ENCODE data around the gene ADAMTS14.

Gene ADAMTS14

DNA sequence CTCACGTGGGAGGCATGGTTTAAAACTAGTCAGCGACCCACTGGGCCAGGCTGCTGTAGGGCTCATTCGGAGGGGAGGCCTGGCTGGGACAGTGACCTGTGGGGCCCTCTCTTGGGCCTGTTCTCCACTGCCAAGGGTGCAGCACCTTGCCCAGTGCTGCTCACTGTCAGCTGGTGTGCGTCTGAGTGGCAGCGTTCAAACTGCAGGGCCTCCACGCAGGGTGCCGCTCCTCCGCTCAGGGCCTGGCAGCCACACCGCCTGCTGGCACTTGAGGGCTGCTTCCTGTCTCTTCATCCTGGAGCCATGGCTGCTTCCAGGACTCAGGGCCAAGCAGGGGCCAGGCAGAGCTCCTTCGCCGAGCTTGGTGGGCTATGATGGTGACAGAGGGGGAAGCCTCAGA, 18.3 kb downstream of the ADAMTS14 start:
- peak; percentile 32 for FAIRE-seq
- DNase-seq (ENCODE audit: low spot score) = no peak

GRCh38 chr10:70691611-70692010, 19.3 kb downstream of the ADAMTS14 start:
- FAIRE-seq (no peak), DNase-seq (ENCODE audit: low spot score) (no peak)

DNA sequence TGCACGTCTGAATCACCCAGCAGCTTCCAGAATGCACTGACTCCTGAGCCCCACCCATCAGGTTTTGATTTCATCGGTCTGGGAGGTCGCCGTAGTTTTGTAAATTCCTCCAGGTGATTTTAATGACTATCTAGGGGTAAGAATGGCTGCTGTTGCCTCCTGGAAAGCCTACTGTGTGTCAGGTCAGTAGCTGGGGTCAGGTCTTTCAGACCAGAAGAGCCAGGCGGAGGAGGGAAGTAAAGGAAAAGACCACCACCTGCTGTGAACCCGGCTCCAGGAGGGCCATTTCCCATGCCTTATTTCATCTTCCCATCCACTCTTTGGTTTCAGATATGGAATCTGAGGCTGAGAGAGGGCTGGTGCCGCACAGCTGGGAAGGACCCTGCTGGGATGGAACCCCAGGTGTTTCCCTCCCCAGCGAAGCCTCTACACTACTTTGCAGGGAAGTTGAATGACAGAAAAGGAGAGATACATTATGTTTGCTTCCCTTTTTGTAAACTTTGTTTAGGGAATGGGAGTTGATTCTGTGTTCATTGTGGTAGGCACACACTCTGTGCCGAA, 19.8 kb downstream of the ADAMTS14 start:
- DNase-seq (ENCODE audit: low spot score) (no peak), FAIRE-seq (no peak)

GRCh38 chr10:70693619-70694335, 21.5 kb downstream of the ADAMTS14 start:
- no peak for FAIRE-seq

GRCh38 chr10:70694418-70695141, 22.3 kb downstream of the ADAMTS14 start:
- no peak for DNase-seq (ENCODE audit: low spot score)
- peak; percentile 13 for FAIRE-seq

More at GRCh38 chr10:70693619-70694335, 21.5 kb downstream of the ADAMTS14 start:
- DNase-seq (ENCODE audit: low spot score) = no peak

DNA sequence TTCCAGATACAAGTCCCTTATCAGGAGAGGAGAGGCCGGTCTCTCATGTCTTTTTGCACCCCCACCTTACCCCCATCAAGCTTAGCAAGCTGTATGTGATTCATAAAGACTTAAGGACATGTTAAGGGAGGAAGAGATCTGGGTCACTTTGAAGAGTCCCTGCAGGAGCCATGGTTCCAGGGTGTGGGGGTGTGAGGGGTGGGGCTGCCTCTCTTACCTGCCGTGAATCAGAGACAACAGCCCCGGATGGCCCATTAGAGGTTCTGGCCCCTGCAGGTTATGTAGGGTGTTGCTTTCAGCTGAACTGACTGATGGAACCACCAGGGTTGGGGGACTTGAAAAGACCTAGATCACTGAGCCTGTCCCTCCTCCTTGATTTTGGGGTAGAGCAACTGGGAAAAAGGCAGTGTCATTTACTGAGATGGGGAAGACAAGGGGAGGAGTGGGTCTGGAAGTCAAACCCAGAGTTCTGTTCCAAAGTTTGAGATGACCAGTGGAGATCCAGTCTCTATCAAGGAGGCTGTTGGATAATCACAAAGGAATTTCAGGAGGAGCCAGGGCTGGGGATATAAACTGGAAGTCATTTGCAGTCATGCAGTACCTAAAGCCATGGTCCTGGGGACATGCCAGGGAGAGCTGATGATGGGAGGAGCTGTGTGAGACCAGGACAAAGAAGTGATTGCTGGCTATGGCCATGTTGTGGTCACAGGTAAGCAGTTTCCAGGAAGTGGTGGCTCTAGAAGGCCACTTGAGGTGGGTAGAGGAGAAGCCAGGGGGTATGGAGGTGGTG, 23.1 kb downstream of the ADAMTS14 start:
- no peak for DNase-seq (ENCODE audit: low spot score)
- FAIRE-seq = peak; percentile 97

- DNase-seq (ENCODE audit: low spot score) = no peak
Observed at GRCh38 chr10:70698211-70698610, 25.9 kb downstream of the ADAMTS14 start.

DNA sequence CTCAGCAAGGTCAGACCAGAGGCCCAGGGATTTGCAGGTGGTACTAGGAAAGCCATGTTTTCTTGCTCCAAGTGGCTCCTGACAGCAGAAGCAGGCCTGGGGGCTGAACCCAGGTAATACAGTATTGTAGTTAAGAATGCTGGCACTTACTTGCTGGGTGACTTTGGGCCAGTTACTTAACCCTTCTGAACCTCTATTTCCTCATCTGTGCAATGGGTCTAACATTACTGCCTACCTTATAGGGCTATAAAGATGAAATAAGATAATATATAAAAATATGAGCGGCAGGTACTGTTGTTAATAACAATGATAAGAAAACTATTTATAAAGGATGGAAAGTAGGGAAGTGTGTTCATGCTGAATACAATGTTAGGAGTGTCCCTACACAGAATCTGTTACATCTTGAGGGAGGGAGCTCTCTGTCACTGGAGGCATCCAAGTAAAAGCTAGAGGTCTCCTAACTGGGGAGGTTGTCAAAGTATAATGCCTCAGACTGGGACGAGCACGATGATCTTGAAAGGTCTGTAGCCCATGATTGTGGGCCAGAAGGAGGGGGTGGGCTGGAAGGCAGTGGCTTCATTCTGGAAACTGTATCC, 26.9 kb downstream of the ADAMTS14 start:
- DNase-seq (ENCODE audit: low spot score) = no peak
- FAIRE-seq = no peak

More at GRCh38 chr10:70698211-70698610, 25.9 kb downstream of the ADAMTS14 start:
- FAIRE-seq = no peak

DNA sequence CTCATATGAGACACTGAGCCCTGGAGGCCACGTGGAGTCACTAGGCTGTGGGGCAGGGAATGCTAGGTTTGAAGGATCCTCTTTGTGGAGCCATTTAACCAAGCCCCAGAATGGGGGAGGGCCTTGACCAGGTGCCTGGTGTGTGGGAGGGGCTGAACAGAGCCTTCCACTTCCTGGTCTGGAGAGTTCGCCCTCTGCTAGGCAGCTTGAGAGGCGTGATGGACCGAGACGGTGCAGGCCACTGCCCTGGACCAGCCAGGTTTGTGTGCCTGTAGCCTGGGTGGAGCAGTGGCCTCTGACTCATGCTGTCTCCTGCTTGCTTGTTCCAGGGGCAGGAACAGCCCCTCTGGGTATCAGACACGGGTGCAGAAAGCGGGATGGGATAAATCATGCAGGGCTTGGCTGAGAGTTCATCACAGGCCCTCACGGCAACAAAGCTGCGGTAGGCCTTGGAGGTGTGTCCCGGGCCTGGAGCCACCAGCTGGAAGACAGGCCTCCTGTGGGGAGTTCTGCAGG, 27.4 kb downstream of the ADAMTS14 start:
- FAIRE-seq (no peak), DNase-seq (ENCODE audit: low spot score) (no peak)

- DNase-seq (ENCODE audit: low spot score) (no peak), FAIRE-seq (no peak)
Observed at GRCh38 chr10:70702190-70702763, 30.0 kb downstream of the ADAMTS14 start.

DNA sequence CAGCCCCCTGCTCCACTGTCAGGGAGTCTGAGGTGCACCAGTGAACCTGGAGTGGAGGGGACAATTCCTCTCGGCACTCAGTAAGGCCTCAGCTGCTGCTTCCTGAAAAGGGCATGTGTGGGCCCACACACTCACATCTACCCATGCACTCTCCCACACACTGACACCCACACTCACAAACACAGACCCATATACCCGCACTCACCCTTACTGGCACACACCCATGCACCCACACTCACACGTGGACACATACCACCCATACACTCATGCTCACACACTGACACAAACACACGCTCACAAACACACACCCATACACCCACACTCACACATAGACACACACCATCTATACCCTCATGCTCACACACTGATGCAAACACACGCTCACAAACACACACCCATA, 31.9 kb downstream of the ADAMTS14 start:
- no peak for DNase-seq (ENCODE audit: low spot score)
- peak; percentile 97 for FAIRE-seq

DNA sequence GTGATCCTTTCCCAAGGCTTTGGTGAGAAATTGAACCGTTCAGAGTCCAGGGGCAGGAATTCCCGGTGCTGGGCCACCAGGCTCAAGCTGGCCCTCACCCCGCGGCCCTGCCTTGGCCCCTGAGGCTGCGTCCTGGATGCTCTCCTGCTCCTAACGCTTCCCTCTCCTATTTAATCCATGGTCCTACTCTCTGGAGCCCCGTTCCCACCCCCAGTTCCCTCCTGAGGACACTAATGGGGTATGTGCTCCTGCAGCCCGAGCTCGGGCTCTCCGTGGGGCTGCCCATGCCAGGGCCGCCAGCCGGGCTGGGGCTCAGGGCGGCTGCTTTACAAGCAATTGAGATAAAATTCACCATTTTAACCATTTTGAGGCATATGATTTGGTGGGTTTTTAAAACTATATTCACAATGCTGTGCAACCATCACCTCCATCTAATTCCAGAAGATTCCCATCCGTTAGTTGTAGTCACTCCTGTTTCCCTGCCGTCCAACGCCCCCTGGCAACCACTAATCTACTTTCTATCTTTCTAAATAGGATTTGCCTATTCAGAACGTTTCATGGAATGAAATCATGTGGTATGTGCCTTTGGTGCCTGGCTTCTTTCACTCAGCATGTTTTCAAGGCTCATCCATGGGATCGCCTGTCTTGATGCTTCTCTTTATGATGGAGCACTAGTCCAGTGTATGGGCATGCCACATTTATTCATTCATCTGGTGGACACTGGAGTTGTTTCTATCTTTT, 33.0 kb downstream of the ADAMTS14 start:
- DNase-seq (ENCODE audit: low spot score) (no peak), FAIRE-seq (no peak)

DNA sequence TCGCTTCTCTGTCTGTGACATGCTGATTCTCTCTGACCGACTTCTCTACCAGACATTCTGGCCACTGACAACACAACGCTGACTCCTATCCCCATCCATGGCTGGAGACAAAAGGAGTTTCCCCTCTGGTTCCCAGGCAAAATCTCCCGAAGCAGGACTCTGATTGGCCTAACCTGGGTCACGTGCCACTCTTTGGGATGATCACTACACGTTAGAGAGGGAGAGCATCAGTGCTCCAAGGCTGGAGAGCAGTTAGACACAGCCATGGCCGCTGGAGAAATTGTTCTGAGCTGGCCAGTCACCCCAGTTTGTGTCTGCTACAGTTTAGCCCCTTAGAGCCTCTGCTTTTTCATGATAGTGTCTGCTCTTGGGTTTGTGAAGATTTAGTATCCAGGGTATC, 38.9 kb downstream of the ADAMTS14 start:
- no peak for DNase-seq (ENCODE audit: low spot score)
- no peak for FAIRE-seq

- DNase-seq (ENCODE audit: low spot score) = no peak
- no peak for FAIRE-seq
Observed at GRCh38 chr10:70711911-70712310, 39.6 kb downstream of the ADAMTS14 start.

- FAIRE-seq = no peak
- DNase-seq (ENCODE audit: low spot score) = no peak
Observed at GRCh38 chr10:70714245-70714644, 41.9 kb downstream of the ADAMTS14 start.

- DNase-seq (ENCODE audit: low spot score) (no peak), FAIRE-seq (no peak)
Observed at GRCh38 chr10:70714951-70715350, 42.6 kb downstream of the ADAMTS14 start.

GRCh38 chr10:70715853-70716795, 43.8 kb downstream of the ADAMTS14 start:
- FAIRE-seq (peak; percentile 48), DNase-seq (ENCODE audit: low spot score) (peak; percentile 66)

GRCh38 chr10:70722820-70723424, 50.6 kb downstream of the ADAMTS14 start:
- DNase-seq (ENCODE audit: low spot score) (peak; percentile 49), FAIRE-seq (peak; percentile 94)

All from urothelium cell line (cell line).